Sigmoid colon (tissue), 7 donors: ENCODE results near the gene TUBGCP6. TPM values are rescaled to one million over a fixed set of nuclear protein-coding genes. Genes with fewer than 3 reads are reported as not detected.

ENCODE experiments used
- DNase-seq: peaks from one replicate; pipeline ENCODE4 v3.0.0-alpha.2; 2019
- H3K27ac ChIP-seq, 4 donors: fragments of 200-600 bp; sonication (generic); one replicate each; pipeline ENCODE4 v1.5.1; 2016 to 2019; ENCODE audit warnings: mild to moderate bottlenecking in 1 of 4
- H3K27me3 ChIP-seq, 3 donors: fragments of 200-600 bp; sonication (generic); one replicate each; pipeline ENCODE4 v1.5.1; 2019; ENCODE audit warnings: mild to moderate bottlenecking in 1 of 3
- H3K36me3 ChIP-seq, 4 donors: fragments of 200-600 bp; sonication (generic); one replicate each; pipeline ENCODE4 v1.5.1; 2016 to 2019
- H3K4me1 ChIP-seq, 4 donors: fragments of 200-600 bp; sonication (generic); one replicate each; pipeline ENCODE4 v1.5.1; 2017 to 2019
- H3K4me3 ChIP-seq, 4 donors: fragments of 200-600 bp; sonication (generic); one replicate each; pipeline ENCODE4 v1.5.1; 2017 to 2019; ENCODE audit warnings: mild to moderate bottlenecking in 2 of 4, moderate library complexity in 1 of 4
- H3K9me3 ChIP-seq, 4 donors: fragments of 200-600 bp in 3 of 4; sonication (generic) in 3 of 4; one replicate each; pipeline versions ENCODE4 v1.5.1 to v1.6.1; 2013 to 2019
- EP300 ChIP-seq, 4 donors: sonication (generic); formaldehyde crosslinking; IDR thresholded peaks; one replicate each; pipeline ENCODE4 v1.6.1; 2017; ENCODE audit warnings: antibody characterized with exemption in 4 of 4
- POLR2A ChIP-seq, 2 donors: fragments of 450-650 bp; IDR thresholded peaks; one replicate each; pipeline ENCODE4 v1.6.1; 2016; ENCODE audit warnings: antibody characterized with exemption in 2 of 2, mild to moderate bottlenecking in 2 of 2, moderate library complexity in 2 of 2
- POLR2AphosphoS5 ChIP-seq, 4 donors: sonication (generic); formaldehyde crosslinking; IDR thresholded peaks; one replicate each; pipeline ENCODE4 v1.6.1; 2017; ENCODE audit warnings: antibody characterized with exemption in 4 of 4
- WGBS, 2 donors: extraction: QIAGEN DNeasy Blood & Tissue Kit; methylation state at CpG; one replicate each; pipeline ENCODE4 v1.1.7; 2013; 5-methylcytosine and 5-hydroxymethylcytosine counted together
- intact Hi-C: fragments of 100-400 bp; cut with DNase I; formaldehyde crosslinking; loops from one replicate; pipeline ENCODE4 v1.15.1; 2023
- polyA plus RNA-seq, 3 donors: library from polyadenylated mRNA; stranded (reverse); fragments of 200-250 nt; gene quantifications; one replicate each; pipeline ENCODE4 v1.2.3, GENCODE V29; 2013
- total RNA-seq, 4 donors: library from RNA; depleted of rRNA; stranded (reverse); fragments of >200 nt; gene quantifications; one replicate each; pipeline ENCODE4 v1.1.0, GENCODE V29; 2016
- TF ChIP-seq, protein P1 (sequence below), 4 experiments: fragments of 450-650 bp in 3 of 4; fragments of 200-600 bp in 1 of 4; IDR thresholded peaks; one replicate each; pipeline ENCODE4 v1.5.1; 2016 to 2019; ENCODE audit warnings: antibody characterized with exemption in 4 of 4, mild to moderate bottlenecking in 3 of 4, moderate library complexity in 2 of 4
- donor health status: healthy with polysubstance abuse.
- donor health status: Bipolar disorder and iron deficiency.
- donor health status: healthy.

Gene TUBGCP6
- total and polyA plus RNA-seq, 7 donors = 4.6 to 67.0 (median 26.4) TPM

DNA sequence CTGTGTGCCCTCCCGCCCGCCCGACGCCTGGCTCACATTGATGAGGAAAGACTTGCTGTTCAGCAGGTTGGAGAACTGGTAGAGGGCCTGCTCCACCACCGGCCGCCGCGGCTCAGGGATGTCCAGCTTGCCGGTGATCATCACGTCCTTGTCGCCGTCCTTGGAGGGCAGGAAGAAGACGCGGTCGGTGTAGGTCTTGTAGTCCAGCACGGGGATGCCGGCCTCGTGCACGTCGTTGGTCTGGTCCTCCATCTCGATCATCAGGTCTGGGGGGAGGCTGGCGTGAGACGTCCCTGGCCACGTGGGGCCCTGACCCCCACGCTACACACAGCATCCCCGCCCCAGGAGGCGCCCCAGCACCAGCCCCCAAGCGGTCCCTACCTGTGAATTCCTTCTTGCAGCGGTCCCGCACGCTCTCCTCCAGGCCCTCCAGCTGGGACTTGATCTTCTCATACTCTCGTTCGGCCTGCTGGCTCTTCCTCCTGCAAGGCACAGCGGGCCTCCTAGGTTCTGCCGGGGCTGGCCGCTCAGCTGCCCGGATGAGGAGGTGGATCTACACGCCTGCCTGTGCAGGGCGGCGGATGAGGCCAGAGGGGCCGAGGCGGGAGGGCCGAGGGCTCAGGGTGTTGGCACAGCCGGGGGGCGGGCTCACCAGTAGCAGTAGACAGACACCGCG, 36.0 kb upstream of the TUBGCP6 start:
- intact Hi-C loops = no loop called here
- Histone ChIP-seq H3K36me3 (peaks cover 65 to 94% (median 81%) of the 10 kb centered on the region in 4 donors), H3K4me3 (no peak overlapping the region), H3K27ac (no peak overlapping the region), H3K27me3 (no peaks in the 10 kb centered on the region), H3K4me1 (peaks cover 0 to 21% (median 12%) of the 10 kb centered on the region in 4 donors), H3K9me3 (no peaks in the 10 kb centered on the region)
- TF ChIP-seq, protein P1, sequence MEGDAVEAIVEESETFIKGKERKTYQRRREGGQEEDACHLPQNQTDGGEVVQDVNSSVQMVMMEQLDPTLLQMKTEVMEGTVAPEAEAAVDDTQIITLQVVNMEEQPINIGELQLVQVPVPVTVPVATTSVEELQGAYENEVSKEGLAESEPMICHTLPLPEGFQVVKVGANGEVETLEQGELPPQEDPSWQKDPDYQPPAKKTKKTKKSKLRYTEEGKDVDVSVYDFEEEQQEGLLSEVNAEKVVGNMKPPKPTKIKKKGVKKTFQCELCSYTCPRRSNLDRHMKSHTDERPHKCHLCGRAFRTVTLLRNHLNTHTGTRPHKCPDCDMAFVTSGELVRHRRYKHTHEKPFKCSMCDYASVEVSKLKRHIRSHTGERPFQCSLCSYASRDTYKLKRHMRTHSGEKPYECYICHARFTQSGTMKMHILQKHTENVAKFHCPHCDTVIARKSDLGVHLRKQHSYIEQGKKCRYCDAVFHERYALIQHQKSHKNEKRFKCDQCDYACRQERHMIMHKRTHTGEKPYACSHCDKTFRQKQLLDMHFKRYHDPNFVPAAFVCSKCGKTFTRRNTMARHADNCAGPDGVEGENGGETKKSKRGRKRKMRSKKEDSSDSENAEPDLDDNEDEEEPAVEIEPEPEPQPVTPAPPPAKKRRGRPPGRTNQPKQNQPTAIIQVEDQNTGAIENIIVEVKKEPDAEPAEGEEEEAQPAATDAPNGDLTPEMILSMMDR (IDR thresholded peaks at IDR 0.05) = no peak
- no peak for TF ChIP-seq POLR2A (IDR thresholded peaks at IDR 0.05)
- no peak for TF ChIP-seq EP300 (IDR thresholded peaks at IDR 0.05)
- no peak for TF ChIP-seq POLR2AphosphoS5 (IDR thresholded peaks at IDR 0.05)
- WGBS, 2 donors = 95 to 97% methylated on average over 47 of the region's 47 CpGs
- DNase-seq = no peak

DNA sequence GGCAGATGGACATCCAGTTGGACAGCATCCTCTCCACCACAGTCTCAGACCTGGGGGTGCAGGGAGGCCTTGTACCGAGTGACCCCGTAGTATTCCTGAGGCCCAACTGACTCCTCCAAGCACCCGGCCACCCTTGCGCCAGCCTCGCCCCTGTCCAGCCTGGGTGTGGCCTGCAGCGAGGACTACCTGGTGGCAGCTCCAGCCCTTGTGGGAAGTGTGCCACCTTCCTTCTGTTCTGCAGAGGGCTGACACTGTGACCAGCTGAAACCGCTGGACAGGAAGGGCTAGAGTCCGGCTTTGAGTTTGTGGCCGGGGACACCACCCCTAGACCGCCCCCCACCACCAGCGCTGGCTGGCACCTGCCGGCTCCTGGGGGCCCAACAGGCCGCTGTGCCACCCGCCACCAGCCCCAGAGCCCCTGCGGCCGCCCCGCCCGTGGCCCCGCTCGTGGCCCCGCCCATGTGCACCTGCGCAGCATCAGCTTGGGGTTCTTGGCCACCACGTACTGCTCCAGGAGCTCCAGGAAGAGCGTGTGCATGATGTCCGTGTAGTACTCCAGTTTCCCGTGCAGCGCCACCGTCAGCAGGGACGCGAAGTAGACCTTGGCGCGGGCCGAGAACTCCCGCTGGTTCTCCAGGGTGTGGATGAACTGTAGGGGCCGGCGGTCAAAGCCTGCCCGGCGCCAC, 35.3 kb upstream of the TUBGCP6 start:
- Histone ChIP-seq H3K27ac (no peak overlapping the region), H3K27me3 (no peaks in the 10 kb centered on the region), H3K9me3 (no peaks in the 10 kb centered on the region), H3K4me1 (peaks cover 0 to 21% (median 12%) of the 10 kb centered on the region in 4 donors), H3K4me3 (no peak overlapping the region), H3K36me3 (peaks cover 62 to 97% (median 84%) of the 10 kb centered on the region in 4 donors)
- TF ChIP-seq, protein P1 (IDR thresholded peaks at IDR 0.05) = no peak
- TF ChIP-seq POLR2AphosphoS5 (IDR thresholded peaks at IDR 0.05) = no peak
- no peak for TF ChIP-seq EP300 (IDR thresholded peaks at IDR 0.05)
- no peak for TF ChIP-seq POLR2A (IDR thresholded peaks at IDR 0.05)
- intact Hi-C loops = no loop called here
- no peak for DNase-seq
- 89 to 93% methylated on average over 38 of the region's 38 CpGs for WGBS, 2 donors

GRCh38 chr22:50278956-50279619, 34.3 kb upstream of the TUBGCP6 start:
- Histone ChIP-seq H3K36me3 (peaks cover 62 to 92% (median 82%) of the 10 kb centered on the region in 4 donors), H3K4me3 (no peak overlapping the region), H3K4me1 (peaks cover 0 to 21% (median 13%) of the 10 kb centered on the region in 4 donors), H3K27ac (no peak overlapping the region), H3K9me3 (no peaks in the 10 kb centered on the region), H3K27me3 (no peaks in the 10 kb centered on the region)
- 90 to 93% methylated on average over 30 of the region's 30 CpGs for WGBS, 2 donors
- no peak for DNase-seq
- TF ChIP-seq EP300 (IDR thresholded peaks at IDR 0.05) = no peak
- intact Hi-C loops = no loop called here

DNA sequence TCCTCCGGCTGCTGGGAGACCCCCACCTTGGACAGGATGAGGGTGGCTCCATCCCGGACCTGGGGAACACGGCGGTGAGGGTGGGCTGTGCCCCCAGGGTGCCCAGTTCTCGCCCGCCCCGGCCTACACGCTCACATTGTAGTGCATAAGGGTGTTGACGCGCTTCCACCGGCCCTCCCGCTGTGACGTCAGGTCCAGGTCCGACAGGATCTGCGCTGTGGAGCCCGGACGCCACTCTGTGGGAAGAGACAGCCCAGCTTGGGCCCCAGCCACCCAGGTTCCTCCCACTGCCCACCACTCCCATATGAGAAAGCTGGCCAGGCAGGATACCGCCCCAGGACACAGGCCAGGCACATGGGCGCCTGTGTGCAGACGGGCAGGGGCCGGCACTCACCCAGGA, 33.6 kb upstream of the TUBGCP6 start:
- TF ChIP-seq, protein P1 (IDR thresholded peaks at IDR 0.05) = no peak
- TF ChIP-seq POLR2A (IDR thresholded peaks at IDR 0.05) (no peak), EP300 (IDR thresholded peaks at IDR 0.05) (no peak), POLR2AphosphoS5 (IDR thresholded peaks at IDR 0.05) (no peak)
- intact Hi-C loops = no loop called here
- H3K9me3 ChIP-seq = no peaks in the 10 kb centered on the region
- no peaks in the 10 kb centered on the region for H3K27me3 ChIP-seq
- DNase-seq = no peak
- WGBS, 2 donors = 95 to 96% methylated on average over 21 of the region's 21 CpGs
- H3K27ac ChIP-seq = no peak overlapping the region
- H3K36me3 ChIP-seq = peaks cover 58 to 85% (median 75%) of the 10 kb centered on the region in 4 donors
- peaks cover 0 to 21% (median 14%) of the 10 kb centered on the region in 4 donors for H3K4me1 ChIP-seq
- no peak overlapping the region for H3K4me3 ChIP-seq

- 66 to 85% methylated on average over 25 of the region's 25 CpGs for WGBS, 2 donors
- peaks cover 0 to 16% (median 13%) of the 10 kb centered on the region in 4 donors for H3K4me1 ChIP-seq
These were observed 32.9 kb upstream of the TUBGCP6 start for GRCh38 chr22:50277761-50278160.

More at GRCh38 chr22:50277761-50278160, 32.9 kb upstream of the TUBGCP6 start:
- Histone ChIP-seq H3K36me3 (peaks cover 51 to 78% (median 68%) of the 10 kb centered on the region in 4 donors), H3K27ac (no peak overlapping the region), H3K4me3 (no peak overlapping the region), H3K27me3 (peaks cover 0 to 3% (median 0%) of the 10 kb centered on the region in 3 donors), H3K9me3 (no peaks in the 10 kb centered on the region)
- no peak for DNase-seq
- TF ChIP-seq, protein P1 (IDR thresholded peaks at IDR 0.05) = no peak
- TF ChIP-seq POLR2AphosphoS5 (IDR thresholded peaks at IDR 0.05) (no peak), POLR2A (IDR thresholded peaks at IDR 0.05) (no peak), EP300 (IDR thresholded peaks at IDR 0.05) (no peak)
- intact Hi-C loops = no loop called here
